ENCODE measurements around the gene FGD4.

DNA sequence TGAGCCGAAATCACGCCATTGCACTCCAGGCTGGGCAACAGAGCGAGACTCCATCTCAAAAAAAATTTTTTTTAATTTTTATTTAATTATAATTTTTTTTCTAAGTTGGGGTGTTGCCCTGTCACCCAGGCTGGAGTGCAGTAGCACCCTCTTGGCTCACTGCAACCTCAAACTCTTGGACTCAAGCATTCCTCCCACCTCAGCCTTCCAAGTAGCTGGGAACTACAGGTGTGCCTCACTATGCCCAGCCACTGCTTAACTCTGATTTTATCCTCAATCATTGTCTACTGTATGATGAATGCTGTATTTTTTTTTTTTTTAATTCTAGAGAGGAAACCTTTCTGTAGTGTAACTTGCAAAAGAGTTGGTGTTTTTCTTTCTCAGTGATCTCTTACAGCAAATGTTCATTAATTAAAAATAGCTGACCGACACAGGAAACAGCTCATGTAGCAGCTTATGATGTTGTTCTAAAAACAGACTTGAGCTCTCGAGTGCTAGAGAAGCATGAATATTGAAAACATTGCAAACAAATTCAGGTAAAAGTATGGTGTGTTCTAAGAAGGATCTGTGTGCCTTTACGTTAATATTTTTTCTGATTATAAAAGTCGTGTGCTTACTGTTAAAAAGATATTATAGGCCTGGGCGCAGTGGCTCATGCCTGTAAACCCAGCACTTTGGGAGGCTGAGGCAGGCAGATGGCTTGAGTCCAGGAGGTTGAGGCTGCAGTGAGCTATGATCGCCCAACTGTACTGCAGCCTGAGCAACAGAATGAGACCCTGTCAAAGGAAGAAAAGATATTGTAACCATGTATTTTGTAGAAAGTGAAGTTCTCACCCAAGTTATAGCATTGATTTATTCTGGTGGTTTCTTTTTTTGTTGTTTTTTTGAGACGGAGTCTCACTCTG, 68.9 kb downstream of the FGD4 start:
- TF ChIP-seq, protein P1, sequence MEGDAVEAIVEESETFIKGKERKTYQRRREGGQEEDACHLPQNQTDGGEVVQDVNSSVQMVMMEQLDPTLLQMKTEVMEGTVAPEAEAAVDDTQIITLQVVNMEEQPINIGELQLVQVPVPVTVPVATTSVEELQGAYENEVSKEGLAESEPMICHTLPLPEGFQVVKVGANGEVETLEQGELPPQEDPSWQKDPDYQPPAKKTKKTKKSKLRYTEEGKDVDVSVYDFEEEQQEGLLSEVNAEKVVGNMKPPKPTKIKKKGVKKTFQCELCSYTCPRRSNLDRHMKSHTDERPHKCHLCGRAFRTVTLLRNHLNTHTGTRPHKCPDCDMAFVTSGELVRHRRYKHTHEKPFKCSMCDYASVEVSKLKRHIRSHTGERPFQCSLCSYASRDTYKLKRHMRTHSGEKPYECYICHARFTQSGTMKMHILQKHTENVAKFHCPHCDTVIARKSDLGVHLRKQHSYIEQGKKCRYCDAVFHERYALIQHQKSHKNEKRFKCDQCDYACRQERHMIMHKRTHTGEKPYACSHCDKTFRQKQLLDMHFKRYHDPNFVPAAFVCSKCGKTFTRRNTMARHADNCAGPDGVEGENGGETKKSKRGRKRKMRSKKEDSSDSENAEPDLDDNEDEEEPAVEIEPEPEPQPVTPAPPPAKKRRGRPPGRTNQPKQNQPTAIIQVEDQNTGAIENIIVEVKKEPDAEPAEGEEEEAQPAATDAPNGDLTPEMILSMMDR (IDR thresholded peaks at IDR 0.05): no peak
- no peak for TF ChIP-seq POLR2A (IDR thresholded peaks at IDR 0.05; ENCODE audit: low read depth)
